ENCODE measurements around the gene LTBP2. TPM values are rescaled to one million over a fixed set of nuclear protein-coding genes. Genes with fewer than 3 reads are reported as not detected.

Gene LTBP2
- total RNA-seq, 1 donor from 2014 or later, result 39.5 TPM

DNA sequence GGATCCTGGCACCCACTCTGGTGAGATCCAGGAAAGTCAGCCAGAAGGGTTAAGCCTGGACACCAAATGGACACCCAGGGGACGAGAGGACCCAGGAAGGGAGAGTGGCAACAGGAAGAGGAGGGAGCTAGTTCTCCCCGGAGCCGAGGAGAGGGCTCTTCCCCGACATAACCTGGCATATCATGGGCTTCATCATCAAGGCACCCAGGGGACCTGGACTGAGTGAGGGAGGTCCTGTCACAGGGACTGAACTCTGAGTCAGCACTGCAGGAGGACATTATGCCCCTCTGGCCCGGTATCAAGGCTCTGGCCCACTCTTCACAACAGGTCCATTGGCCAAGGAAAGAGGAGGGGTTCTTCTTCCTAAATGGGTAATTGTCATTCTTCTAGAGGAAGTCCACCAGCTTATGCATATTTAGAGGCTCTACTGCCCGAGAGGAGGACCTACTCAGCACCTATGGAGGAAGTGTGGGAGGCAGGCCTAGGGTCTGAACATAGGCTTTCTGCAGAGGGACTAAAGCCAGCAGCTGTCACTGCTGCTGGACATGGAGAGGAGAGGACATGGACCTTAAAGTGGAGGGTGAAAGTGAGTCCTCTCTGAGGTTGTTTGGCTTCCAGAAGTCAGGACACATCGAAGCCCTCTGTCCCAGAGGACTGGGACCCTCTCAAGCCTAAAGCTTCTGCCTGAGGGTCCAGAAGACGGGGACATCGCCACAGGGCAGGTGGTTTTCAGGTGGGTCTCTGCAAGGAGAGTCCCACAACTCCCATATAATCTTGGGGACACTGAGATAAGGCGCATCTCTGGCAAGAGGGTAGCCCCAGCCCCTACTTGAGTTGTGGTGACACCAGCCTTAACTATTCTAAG, 99.8 kb downstream of the LTBP2 start:
- TF ChIP-seq CTCF (IDR thresholded peaks at IDR 0.05), result no peak
- peak; percentile 15 for DNase-seq
- Histone ChIP-seq H3K27ac (no peak overlapping the region), H3K9me3 (no peaks in the 10 kb centered on the region), H3K4me3 (no peak overlapping the region), H3K27me3 (ENCODE audit: low read depth) (no peaks in the 10 kb centered on the region), H3K4me1 (peaks cover 17% of the 10 kb centered on the region), H3K36me3 (peaks cover 8% of the 10 kb centered on the region)
- intact Hi-C loops (cut with DNase I), result no loop called here
- ATAC-seq, result no peak

DNA sequence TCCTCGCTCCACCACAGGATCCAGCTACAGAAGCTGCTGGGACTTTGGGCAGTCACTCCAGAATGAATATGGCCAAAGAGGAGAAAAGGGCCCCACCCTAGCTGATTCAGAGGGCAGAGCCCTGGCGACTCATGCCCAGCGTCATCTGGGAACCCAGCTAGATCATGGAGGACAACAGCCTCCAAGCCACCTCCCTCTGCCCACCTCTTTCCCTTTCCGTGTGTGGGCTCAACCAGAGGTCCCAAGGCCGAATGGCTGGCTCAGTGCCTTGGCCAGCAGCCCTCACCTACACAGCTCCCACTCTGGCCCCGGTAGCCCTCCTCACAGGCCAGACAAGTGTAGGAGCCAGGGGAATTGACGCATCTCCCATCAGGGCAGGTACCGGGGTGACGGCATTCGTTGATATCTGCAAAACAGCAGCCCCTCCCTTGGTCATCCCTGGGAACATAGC, 101.1 kb downstream of the LTBP2 start:
- TF ChIP-seq CTCF (IDR thresholded peaks at IDR 0.05), result no peak
- Histone ChIP-seq H3K27me3 (ENCODE audit: low read depth) (no peaks in the 10 kb centered on the region), H3K36me3 (no peaks in the 10 kb centered on the region), H3K27ac (no peak overlapping the region), H3K4me3 (no peak overlapping the region), H3K4me1 (peaks cover 17% of the 10 kb centered on the region), H3K9me3 (no peaks in the 10 kb centered on the region)
- no peak for ATAC-seq
- intact Hi-C loops (cut with DNase I), result no loop called here
- peak; percentile 31 for DNase-seq

DNA sequence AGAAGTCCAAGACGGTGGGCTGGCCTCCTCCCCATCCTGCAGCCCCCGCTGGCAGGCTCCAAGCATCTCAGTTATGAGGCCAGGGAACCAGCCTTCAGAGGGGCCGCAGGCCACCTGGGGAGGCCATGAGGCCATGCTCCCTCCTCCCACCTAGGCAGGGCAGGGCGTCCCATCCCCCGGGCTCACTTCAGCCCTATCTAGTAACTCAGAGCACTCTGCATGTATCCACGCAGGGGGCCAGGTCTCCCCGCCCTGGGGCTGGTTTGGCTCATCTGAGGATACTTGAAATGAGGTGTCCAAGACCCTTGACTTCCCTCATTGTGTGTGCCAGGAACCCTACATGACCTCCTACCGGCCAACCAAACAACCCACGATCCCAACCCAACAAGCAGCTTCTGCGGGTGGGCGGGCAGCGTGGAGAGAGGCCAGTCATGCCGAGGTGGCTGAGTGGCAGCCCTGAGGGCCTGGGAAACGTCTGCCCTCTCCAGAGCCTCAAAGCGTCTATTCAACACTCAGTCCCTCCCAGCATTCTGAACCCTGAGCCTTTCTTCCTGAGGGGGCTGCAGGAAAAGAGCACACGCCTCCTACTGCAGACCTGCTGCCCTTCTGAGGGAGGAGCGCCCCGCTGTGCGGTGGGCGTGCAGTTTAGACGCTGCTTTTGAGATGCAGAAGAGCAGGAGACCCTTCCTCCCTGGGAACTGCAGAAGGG, 101.7 kb downstream of the LTBP2 start:
- no peak overlapping the region for H3K27ac ChIP-seq
- peaks cover 17% of the 10 kb centered on the region for H3K4me1 ChIP-seq
- no peak overlapping the region for H3K4me3 ChIP-seq
- DNase-seq (peak; percentile 20), ATAC-seq (no peak)
- intact Hi-C loops (cut with DNase I), result no loop called here
- TF ChIP-seq CTCF (IDR thresholded peaks at IDR 0.05), result no peak
- no peaks in the 10 kb centered on the region for H3K36me3 ChIP-seq
- no peaks in the 10 kb centered on the region for H3K9me3 ChIP-seq
- H3K27me3 ChIP-seq (ENCODE audit: low read depth), result no peaks in the 10 kb centered on the region

DNA sequence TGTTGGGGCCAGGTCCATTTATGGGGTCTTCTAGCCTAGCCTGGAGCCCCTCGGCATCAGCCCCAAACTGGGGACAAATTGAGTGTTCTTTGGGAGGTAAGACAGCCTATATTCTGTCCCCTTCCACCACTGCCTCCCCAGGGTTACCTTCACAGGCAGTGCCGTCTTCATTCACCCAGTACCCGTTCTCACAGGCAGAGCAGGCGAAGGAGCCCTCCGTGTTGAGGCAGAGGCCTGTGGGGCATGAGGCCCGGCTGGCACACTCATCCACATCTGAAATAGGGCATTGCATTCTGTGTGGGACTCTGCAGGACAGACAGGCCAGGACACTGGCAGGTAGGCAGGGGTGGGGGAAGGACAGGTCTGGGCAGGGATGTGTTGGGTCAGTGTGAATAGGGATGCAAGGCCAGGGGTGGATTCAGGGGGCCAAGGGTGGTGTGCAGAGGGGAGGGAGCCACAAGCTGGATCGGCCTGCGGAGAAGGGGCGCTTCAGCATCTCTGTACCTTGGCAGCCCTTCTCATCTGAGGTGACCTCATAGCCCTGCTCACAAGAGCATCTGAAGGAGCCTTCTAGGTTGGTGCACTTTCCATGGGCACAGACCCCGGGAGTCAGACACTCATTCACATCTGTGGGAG, 102.3 kb downstream of the LTBP2 start:
- intact Hi-C loops (cut with DNase I), result no loop called here
- peak; percentile 28 for DNase-seq

More for the DNA sequence above, 102.3 kb downstream of the LTBP2 start:
- peaks cover 12% of the 10 kb centered on the region for H3K4me1 ChIP-seq
- no peak for TF ChIP-seq CTCF (IDR thresholded peaks at IDR 0.05)
- no peak for ATAC-seq
- H3K27ac ChIP-seq, result no peak overlapping the region
- no peaks in the 10 kb centered on the region for H3K27me3 ChIP-seq (ENCODE audit: low read depth)
- no peaks in the 10 kb centered on the region for H3K36me3 ChIP-seq
- H3K9me3 ChIP-seq, result no peaks in the 10 kb centered on the region
- no peak overlapping the region for H3K4me3 ChIP-seq

All from lower lobe of right lung (tissue), 2 donors.